Upper lobe of left lung (tissue), 6 donors: ENCODE data around the gene LENG1. TPM values are rescaled to one million over a fixed set of nuclear protein-coding genes. Genes with fewer than 3 reads are reported as not detected.
"Not testable (repeated sequence)": the region's sequence is repeated elsewhere in the genome, so short reads cannot be mapped to it uniquely, and the experiment has no call there.

ENCODE experiments used
- ATAC-seq, 2 donors: fragments of 200-7000 bp; cut with Tn5 transposase; one replicate each; pipeline ENCODE4 v1.9.1; 2022; ENCODE audit warnings: mild to moderate bottlenecking in 2 of 2, moderate library complexity in 2 of 2; ENCODE audit not compliant: low FRiP score in 2 of 2
- DNase-seq, 2 donors: peaks; one replicate each; pipeline ENCODE4 v3.0.0-alpha.2; 2019 to 2020
- H3K27ac ChIP-seq, 4 donors: fragments of 200-600 bp; sonication (generic); one replicate each; pipeline ENCODE4 v1.5.1; 2016 to 2019
- H3K27me3 ChIP-seq, 4 donors: fragments of 200-600 bp; sonication (generic); one replicate each; pipeline ENCODE4 v1.5.1; 2017 to 2019
- H3K36me3 ChIP-seq, 4 donors: fragments of 200-600 bp; sonication (generic); one replicate each; pipeline ENCODE4 v1.5.1; 2016 to 2019
- H3K4me1 ChIP-seq, 4 donors: fragments of 200-600 bp; sonication (generic); one replicate each; pipeline ENCODE4 v1.5.1; 2018 to 2019
- H3K4me3 ChIP-seq, 4 donors: fragments of 200-600 bp; sonication (generic); one replicate each; pipeline ENCODE4 v1.5.1; 2017 to 2019; ENCODE audit warnings: mild to moderate bottlenecking in 2 of 4, moderate library complexity in 1 of 4
- H3K9me3 ChIP-seq, 4 donors: fragments of 200-600 bp; sonication (generic); one replicate each; pipeline ENCODE4 v1.5.1; 2018 to 2019
- EP300 ChIP-seq, 4 donors: sonication (generic); formaldehyde crosslinking; IDR thresholded peaks; one replicate each; pipeline ENCODE4 v1.5.1; 2017; ENCODE audit warnings: antibody characterized with exemption in 4 of 4, control low read depth in 2 of 4
- POLR2A ChIP-seq, 4 donors: fragments of 450-650 bp; IDR thresholded peaks; one replicate each; pipeline ENCODE4 v1.5.1; 2016 to 2017; ENCODE audit warnings: antibody characterized with exemption in 4 of 4, mild to moderate bottlenecking in 2 of 4
- POLR2AphosphoS5 ChIP-seq, 2 donors: sonication (generic); formaldehyde crosslinking; IDR thresholded peaks; one replicate each; pipeline ENCODE4 v1.5.1; 2017; ENCODE audit warnings: antibody characterized with exemption in 2 of 2
- WGBS, 2 donors: methylation state at CpG; one replicate each; pipeline ENCODE4 v1.1.5; 2017 to 2018; 5-methylcytosine and 5-hydroxymethylcytosine counted together
- total RNA-seq, 6 donors: library from RNA; depleted of rRNA in 4 of 6; stranded (reverse); fragments of >200 nt in 4 of 6; gene quantifications; one replicate each; pipeline versions ENCODE4 v1.1.0 to v1.2.1, GENCODE V29; 2016 to 2021
- TF ChIP-seq, protein P1 (sequence below), 6 experiments: fragments of 450-650 bp in 4 of 6; fragments of 200-600 bp in 2 of 6; sonication (generic) in 2 of 6; IDR thresholded peaks; one replicate each; pipeline ENCODE4 v1.5.1; 2016 to 2019; ENCODE audit warnings: antibody characterized with exemption in 6 of 6
- donor health status: DM: no; HTN: no; CAD: no; lungs with moderate emphysema.
- donor health status: DM: no; HTN: yes; CAD: no; lungs with severe emphysema.

Gene LENG1
- total RNA-seq, 6 donors from 2014 or later: 8.5 to 16.8 (median 9.4) TPM

DNA sequence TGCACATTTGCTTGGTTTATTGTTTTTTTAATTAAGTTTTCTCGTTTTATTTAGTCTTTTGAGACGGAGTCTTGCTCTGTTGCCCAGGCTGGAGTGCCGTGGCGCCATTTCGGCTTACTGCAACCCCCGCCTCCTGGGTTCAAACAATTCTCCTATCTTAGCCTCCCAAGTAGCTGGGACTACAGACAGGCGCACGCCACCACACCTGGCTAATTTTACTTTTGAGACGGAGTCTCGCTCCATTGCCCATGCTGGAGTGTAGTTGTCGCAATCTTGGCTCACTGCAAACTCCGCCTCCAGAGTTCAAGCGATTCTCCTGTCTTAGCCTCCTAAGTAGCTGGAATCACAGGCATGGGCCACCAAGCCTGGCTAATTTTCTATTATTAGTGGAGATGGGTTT is 42.5 kb upstream of the LENG1 start:
- Histone ChIP-seq H3K27me3 (no peaks in the 10 kb centered on the region), H3K4me3 (peak overlapping the region; percentile 65 to 86 (median 72)), H3K27ac (peak overlapping the region; percentile 89 to 96 (median 96)), H3K4me1 (peaks cover 54 to 66% (median 64%) of the 10 kb centered on the region in 4 donors), H3K36me3 (peaks cover 3 to 57% (median 53%) of the 10 kb centered on the region in 4 donors), H3K9me3 (no peaks in the 10 kb centered on the region)
- DNase-seq: no peak
- ATAC-seq: no peak
- WGBS, 2 donors: 52 to 72% methylated on average over 13 of the region's 13 CpGs
- no peak for TF ChIP-seq POLR2A (IDR thresholded peaks at IDR 0.05)
- TF ChIP-seq, protein P1, sequence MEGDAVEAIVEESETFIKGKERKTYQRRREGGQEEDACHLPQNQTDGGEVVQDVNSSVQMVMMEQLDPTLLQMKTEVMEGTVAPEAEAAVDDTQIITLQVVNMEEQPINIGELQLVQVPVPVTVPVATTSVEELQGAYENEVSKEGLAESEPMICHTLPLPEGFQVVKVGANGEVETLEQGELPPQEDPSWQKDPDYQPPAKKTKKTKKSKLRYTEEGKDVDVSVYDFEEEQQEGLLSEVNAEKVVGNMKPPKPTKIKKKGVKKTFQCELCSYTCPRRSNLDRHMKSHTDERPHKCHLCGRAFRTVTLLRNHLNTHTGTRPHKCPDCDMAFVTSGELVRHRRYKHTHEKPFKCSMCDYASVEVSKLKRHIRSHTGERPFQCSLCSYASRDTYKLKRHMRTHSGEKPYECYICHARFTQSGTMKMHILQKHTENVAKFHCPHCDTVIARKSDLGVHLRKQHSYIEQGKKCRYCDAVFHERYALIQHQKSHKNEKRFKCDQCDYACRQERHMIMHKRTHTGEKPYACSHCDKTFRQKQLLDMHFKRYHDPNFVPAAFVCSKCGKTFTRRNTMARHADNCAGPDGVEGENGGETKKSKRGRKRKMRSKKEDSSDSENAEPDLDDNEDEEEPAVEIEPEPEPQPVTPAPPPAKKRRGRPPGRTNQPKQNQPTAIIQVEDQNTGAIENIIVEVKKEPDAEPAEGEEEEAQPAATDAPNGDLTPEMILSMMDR (IDR thresholded peaks at IDR 0.05): no peak
- no peak for TF ChIP-seq EP300 (IDR thresholded peaks at IDR 0.05)
- TF ChIP-seq POLR2AphosphoS5 (IDR thresholded peaks at IDR 0.05): no peak

DNA sequence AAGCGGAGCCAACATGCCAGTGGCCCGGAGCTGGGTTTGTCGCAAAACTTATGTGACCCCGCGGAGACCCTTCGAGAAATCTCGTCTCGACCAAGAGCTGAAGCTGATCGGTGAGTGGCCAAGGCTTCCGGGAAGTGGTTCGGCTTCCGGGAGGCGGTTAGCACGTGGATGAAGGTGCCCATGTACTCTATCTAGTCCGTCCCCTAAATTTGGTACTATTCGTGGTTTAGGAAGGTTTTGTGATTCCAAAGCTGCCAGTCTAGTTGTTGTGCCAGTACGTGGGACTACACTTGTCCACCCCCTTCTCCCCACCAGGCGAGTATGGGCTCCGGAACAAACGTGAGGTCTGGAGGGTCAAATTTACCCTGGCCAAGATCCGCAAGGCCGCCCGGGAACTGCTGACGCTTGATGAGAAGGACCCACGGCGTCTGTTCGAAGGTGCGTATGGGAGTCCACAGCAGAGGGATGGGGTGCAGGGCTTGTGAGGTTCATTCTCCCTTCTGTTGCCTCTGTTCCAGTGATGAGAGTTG is 41.7 kb upstream of the LENG1 start:
- no peak for ATAC-seq

DNA sequence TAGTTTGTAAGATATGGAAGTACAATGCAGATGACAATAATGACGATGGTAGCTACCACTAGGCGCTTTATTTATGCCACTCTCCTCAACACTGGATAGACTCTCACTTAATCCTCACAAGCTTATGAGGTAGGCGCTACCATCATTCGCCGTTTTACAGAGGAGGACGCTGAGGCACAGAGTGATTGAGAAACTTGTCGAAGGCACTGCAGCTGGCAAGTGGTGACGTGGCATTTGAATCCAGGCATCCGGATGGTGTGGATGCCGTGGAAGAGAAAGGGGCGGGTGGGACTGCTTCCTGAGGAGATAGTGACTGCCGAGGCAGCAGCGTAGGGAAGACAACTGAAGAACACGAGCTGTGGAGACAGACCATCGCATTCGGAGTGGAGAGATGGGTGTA is 39.9 kb upstream of the LENG1 start:
- 86 to 90% methylated on average over 16 of the region's 16 CpGs for WGBS, 2 donors
- DNase-seq: no peak
- no peak for ATAC-seq
- TF ChIP-seq, protein P1 (IDR thresholded peaks at IDR 0.05): no peak
- TF ChIP-seq POLR2AphosphoS5 (IDR thresholded peaks at IDR 0.05) (no peak), POLR2A (IDR thresholded peaks at IDR 0.05) (no peak), EP300 (IDR thresholded peaks at IDR 0.05) (no peak)
- H3K4me1 ChIP-seq: peaks cover 34 to 41% (median 39%) of the 10 kb centered on the region in 4 donors
- no peaks in the 10 kb centered on the region for H3K27me3 ChIP-seq
- no peak overlapping the region for H3K4me3 ChIP-seq
- peak overlapping the region in 1 of 4 donors; percentile 95 for H3K27ac ChIP-seq
- H3K36me3 ChIP-seq: peaks cover 0 to 37% (median 30%) of the 10 kb centered on the region in 4 donors
- H3K9me3 ChIP-seq: no peaks in the 10 kb centered on the region

More for the DNA sequence above, 41.7 kb upstream of the LENG1 start:
- Histone ChIP-seq H3K36me3 (peaks cover 2 to 49% (median 46%) of the 10 kb centered on the region in 4 donors), H3K4me1 (peaks cover 48 to 59% (median 56%) of the 10 kb centered on the region in 4 donors), H3K27me3 (no peaks in the 10 kb centered on the region), H3K27ac (peak overlapping the region; percentile 89 to 96 (median 96)), H3K9me3 (no peaks in the 10 kb centered on the region), H3K4me3 (peak overlapping the region; percentile 65 to 86 (median 72))
- DNase-seq: no peak
- no peak for TF ChIP-seq EP300 (IDR thresholded peaks at IDR 0.05)
- TF ChIP-seq POLR2A (IDR thresholded peaks at IDR 0.05): no peak
- no peak for TF ChIP-seq POLR2AphosphoS5 (IDR thresholded peaks at IDR 0.05)
- TF ChIP-seq, protein P1 (IDR thresholded peaks at IDR 0.05): no peak
- 1% methylated on average over 28 of the region's 28 CpGs; no CpG with 5 or more reads in 1 of the 2 donors for WGBS, 2 donors

DNA sequence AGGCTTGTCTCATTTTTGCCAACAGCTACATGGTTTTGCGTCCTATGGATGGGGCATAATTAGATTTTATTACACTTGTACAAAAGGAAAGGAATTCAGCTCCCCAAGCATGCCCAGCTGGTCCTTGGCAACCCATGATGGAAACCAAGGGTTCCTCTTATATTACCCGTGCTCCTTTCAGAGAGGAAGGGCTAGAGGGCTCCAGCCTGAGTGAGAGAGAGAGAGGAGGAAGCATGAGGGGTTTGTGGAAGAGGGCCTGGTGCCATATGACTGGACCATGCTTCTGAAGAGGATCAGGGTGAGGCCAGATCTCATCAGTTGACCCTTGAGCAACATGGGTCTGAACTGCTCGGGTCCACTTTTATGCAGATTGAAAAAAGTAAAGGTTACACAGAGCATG is 37.6 kb upstream of the LENG1 start:
- TF ChIP-seq, protein P1 (IDR thresholded peaks at IDR 0.05): no peak
- TF ChIP-seq EP300 (IDR thresholded peaks at IDR 0.05): no peak
- TF ChIP-seq POLR2AphosphoS5 (IDR thresholded peaks at IDR 0.05): no peak
- TF ChIP-seq POLR2A (IDR thresholded peaks at IDR 0.05): no peak

DNA sequence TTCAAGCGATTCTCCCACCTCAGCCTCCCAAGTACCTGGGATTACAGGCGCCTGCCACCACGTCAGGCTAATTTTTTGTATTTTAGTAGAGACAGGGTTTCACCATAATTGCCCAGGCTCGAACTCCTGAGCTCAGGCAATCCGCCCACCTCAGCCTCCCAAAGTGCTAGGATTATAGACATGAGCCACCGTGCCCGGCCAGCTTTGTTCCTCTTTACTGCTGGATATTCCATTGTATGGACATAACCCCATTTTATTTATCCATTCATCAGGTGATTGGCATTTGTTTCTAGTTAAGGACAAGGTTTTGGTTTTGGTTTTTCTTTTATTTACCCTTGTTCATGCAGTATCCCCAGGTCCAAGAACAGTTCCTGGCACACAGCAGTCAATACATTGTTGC is 37.0 kb upstream of the LENG1 start:
- TF ChIP-seq, protein P1 (IDR thresholded peaks at IDR 0.05): no peak
- TF ChIP-seq POLR2A (IDR thresholded peaks at IDR 0.05): no peak
- no peak for TF ChIP-seq EP300 (IDR thresholded peaks at IDR 0.05)
- TF ChIP-seq POLR2AphosphoS5 (IDR thresholded peaks at IDR 0.05): no peak
- peaks cover 0 to 22% (median 14%) of the 10 kb centered on the region in 4 donors for H3K36me3 ChIP-seq
- H3K27me3 ChIP-seq: no peaks in the 10 kb centered on the region
- no peak overlapping the region for H3K4me3 ChIP-seq
- H3K9me3 ChIP-seq: no peaks in the 10 kb centered on the region
- ATAC-seq: no peak
- peaks cover 16 to 30% (median 19%) of the 10 kb centered on the region in 4 donors for H3K4me1 ChIP-seq
- WGBS, 2 donors: 95 to 96% methylated on average over 7 of the region's 7 CpGs
- H3K27ac ChIP-seq: no peak overlapping the region
- no peak for DNase-seq

More for the DNA sequence above, 37.6 kb upstream of the LENG1 start:
- WGBS, 2 donors: 74 to 78% methylated on average over 3 of the region's 3 CpGs
- H3K27ac ChIP-seq: no peak overlapping the region
- H3K9me3 ChIP-seq: no peaks in the 10 kb centered on the region
- H3K36me3 ChIP-seq: peaks cover 0 to 28% (median 20%) of the 10 kb centered on the region in 4 donors
- no peak for ATAC-seq
- H3K27me3 ChIP-seq: no peaks in the 10 kb centered on the region
- DNase-seq: no peak
- H3K4me3 ChIP-seq: no peak overlapping the region
- H3K4me1 ChIP-seq: peaks cover 17 to 30% (median 19%) of the 10 kb centered on the region in 4 donors

DNA sequence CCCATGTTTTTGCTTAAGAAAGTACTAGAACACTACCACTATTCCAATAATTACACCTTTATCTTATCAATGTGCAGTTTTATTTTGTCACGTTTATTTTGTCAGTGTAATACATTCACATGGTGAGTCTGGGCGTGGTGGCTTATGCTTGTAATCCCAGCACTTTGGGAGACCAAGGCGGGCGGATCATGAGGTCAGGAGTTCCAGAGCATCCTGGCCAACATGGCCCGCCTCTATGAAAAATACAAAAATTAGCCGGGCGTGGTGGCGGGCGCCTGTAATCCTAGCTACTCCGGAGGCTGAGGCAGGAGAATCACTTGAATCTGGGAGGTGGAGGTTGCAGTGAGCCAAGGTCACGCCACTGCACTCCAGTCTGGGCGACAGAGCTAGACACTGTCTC is 34.9 kb upstream of the LENG1 start:
- 91 to 94% methylated on average over 12 of the region's 12 CpGs for WGBS, 2 donors
- H3K27ac ChIP-seq, ATAC-seq, H3K27me3 ChIP-seq, H3K4me3 ChIP-seq, DNase-seq, H3K9me3 ChIP-seq: not testable (repeated sequence)
- Histone ChIP-seq H3K4me1 (peaks cover 9 to 20% (median 11%) of the 10 kb centered on the region in 4 donors), H3K36me3 (peaks cover 0 to 20% (median 14%) of the 10 kb centered on the region in 4 donors)
